Retinal pigment epithelial cell (primary cell): ENCODE results near the gene CP.
A peak's percentile ranks its signal among the peaks of the same experiment; 100 is the strongest.

ENCODE experiments used
- DNase-seq: peaks from one replicate; pipeline ENCODE4 v3.0.0-alpha.2; 2010; ENCODE audit warnings: low read depth
- H3K4me3 ChIP-seq: 2 replicates; pipeline ENCODE4 v1.5.1; 2011; ENCODE audit warnings: mild to moderate bottlenecking, low read length, control low read depth, moderate library complexity
- CTCF ChIP-seq: conservative IDR thresholded peaks from 2 replicates; pipeline ENCODE4 v1.5.1; 2011; ENCODE audit warnings: low read depth, low read length, control low read depth, inconsistent platforms

CP gene

GRCh38 chr3:149150436-149150835, 71.2 kb downstream of the CP start:
- no peak for TF ChIP-seq CTCF
- DNase-seq, result no peak
- no peak overlapping the region for H3K4me3 ChIP-seq

- DNase-seq, result no peak
- TF ChIP-seq CTCF, result no peak
- no peak overlapping the region for H3K4me3 ChIP-seq
These were observed 75.7 kb downstream of the CP start for GRCh38 chr3:149145974-149146373.

- TF ChIP-seq CTCF, result no peak
- no peak overlapping the region for H3K4me3 ChIP-seq
- no peak for DNase-seq
These were observed 76.3 kb downstream of the CP start for GRCh38 chr3:149145356-149145755.

- H3K4me3 ChIP-seq, result no peak overlapping the region
- no peak for TF ChIP-seq CTCF
- DNase-seq, result no peak
These were observed 78.9 kb downstream of the CP start for GRCh38 chr3:149142682-149143081.

- TF ChIP-seq CTCF, result no peak
- peak; percentile 95 for DNase-seq
- H3K4me3 ChIP-seq, result no peak overlapping the region
These were observed 87.1 kb downstream of the CP start for GRCh38 chr3:149134575-149134974.

GRCh38 chr3:149131589-149131988, 90.0 kb downstream of the CP start:
- DNase-seq, result no peak
- peak overlapping the region; percentile 71 for H3K4me3 ChIP-seq
- TF ChIP-seq CTCF, result no peak

- DNase-seq, result peak; percentile 71
- peak within 1 kb of the TSS; percentile 71 for H3K4me3 ChIP-seq
- no peak for TF ChIP-seq CTCF
These were observed 92.1 kb downstream of the CP start, which contains the start of gene HPS3 for GRCh38 chr3:149129326-149130205. TSS of gene HPS3 (plus strand) at chr3:149129638. CDS start at chr3:149129724, 86 bp downstream.
